SK-N-SH (cell line): ENCODE results near the gene MRM3.

Experiments used
- CHD2 ChIP-seq: fragments of 150-350 bp; IDR thresholded peaks from 2 replicates; pipeline ENCODE4 v1.6.1; 2018; ENCODE audit warnings: low read length; ENCODE audit not compliant: partially characterized antibody
- EP300 ChIP-seq, 2 experiments: IDR thresholded peaks; 2 replicates each; pipeline versions ENCODE4 v1.4.0 to v1.6.1; 2012; ENCODE audit warnings: borderline replicate concordance in 1 of 2, low read depth in 1 of 2, low read length in 1 of 2
- FOXJ3 ChIP-seq: sonication (generic); formaldehyde crosslinking; IDR thresholded peaks from 2 replicates; pipeline ENCODE4 v1.5.1; 2020; ENCODE audit warnings: mild to moderate bottlenecking, missing genetic modification reagents
- FOXM1 ChIP-seq: IDR thresholded peaks from 2 replicates; pipeline ENCODE4 v1.4.0; 2012; ENCODE audit warnings: low read depth, mild to moderate bottlenecking
- GABPA ChIP-seq: IDR thresholded peaks from 2 replicates; pipeline ENCODE4 v1.4.0; 2012; ENCODE audit warnings: low read depth, mild to moderate bottlenecking
- POLR2AphosphoS5 ChIP-seq: IDR thresholded peaks from 2 replicates; pipeline ENCODE4 v1.6.1; 2012; ENCODE audit warnings: low read depth, low read length
- RAD21 ChIP-seq: IDR thresholded peaks from 2 replicates; pipeline ENCODE4 v1.6.1; 2012; ENCODE audit warnings: mild to moderate bottlenecking, low read length
- SIN3A ChIP-seq: IDR thresholded peaks from 2 replicates; pipeline ENCODE4 v1.6.1; 2012; ENCODE audit warnings: low read depth, mild to moderate bottlenecking, low read length, moderate library complexity, borderline replicate concordance
- TAF1 ChIP-seq: IDR thresholded peaks from 2 replicates; pipeline ENCODE4 v1.6.1; 2012; ENCODE audit warnings: low read depth, mild to moderate bottlenecking, low read length, moderate library complexity, borderline replicate concordance
- YY1 ChIP-seq: IDR thresholded peaks from 2 replicates; pipeline ENCODE4 v1.4.0; 2012; ENCODE audit warnings: low read depth, mild to moderate bottlenecking
- TF ChIP-seq, protein P1 (sequence below): fragments of 200-600 bp; sonication (generic); IDR thresholded peaks from 2 replicates; pipeline ENCODE4 v1.6.1; 2017; ENCODE audit warnings: antibody characterized with exemption, mild to moderate bottlenecking, moderate library complexity
- TF ChIP-seq, protein P2 (sequence below): IDR thresholded peaks from 2 replicates; pipeline ENCODE4 v1.6.1; 2012; ENCODE audit warnings: mild to moderate bottlenecking, low read depth, low read length, moderate library complexity
- TF ChIP-seq, protein P3 (sequence below): IDR thresholded peaks from 2 replicates; pipeline ENCODE4 v1.4.0; 2012; ENCODE audit warnings: low read depth, borderline replicate concordance

DNA sequence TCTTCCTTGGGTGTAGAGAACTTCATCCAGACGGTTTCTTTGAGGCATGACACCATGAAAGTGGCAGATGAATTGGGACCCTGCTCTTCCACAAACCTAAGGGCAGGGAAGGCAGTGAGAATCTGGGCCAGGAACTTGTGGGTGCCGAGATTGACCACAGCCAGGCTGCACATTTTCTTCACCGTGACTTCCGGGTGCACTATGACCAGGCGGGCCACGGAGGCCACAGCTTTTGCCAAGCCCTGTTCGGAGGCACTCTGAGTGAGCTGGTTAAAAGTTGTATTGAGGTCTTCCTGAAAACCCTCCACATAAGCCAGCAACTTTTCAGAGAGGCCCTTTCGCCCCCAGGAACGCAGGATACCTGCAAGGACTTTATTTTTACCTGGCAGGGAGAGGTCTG, 36.0 kb upstream of the MRM3 start:
- TF ChIP-seq RAD21 (no peak), POLR2AphosphoS5 (no peak), YY1 (no peak), CHD2 (no peak), EP300 (IDR thresholded peaks at IDR 0.05; ENCODE audit: borderline replicate concordance in 1 of 2, low read depth in 1 of 2, low read length in 1 of 2) (no peak), FOXJ3 (CRISPR knock-in tag) (no peak), TAF1 (no peak), FOXM1 (no peak), SIN3A (no peak), GABPA (no peak)
- TF ChIP-seq, protein P1, sequence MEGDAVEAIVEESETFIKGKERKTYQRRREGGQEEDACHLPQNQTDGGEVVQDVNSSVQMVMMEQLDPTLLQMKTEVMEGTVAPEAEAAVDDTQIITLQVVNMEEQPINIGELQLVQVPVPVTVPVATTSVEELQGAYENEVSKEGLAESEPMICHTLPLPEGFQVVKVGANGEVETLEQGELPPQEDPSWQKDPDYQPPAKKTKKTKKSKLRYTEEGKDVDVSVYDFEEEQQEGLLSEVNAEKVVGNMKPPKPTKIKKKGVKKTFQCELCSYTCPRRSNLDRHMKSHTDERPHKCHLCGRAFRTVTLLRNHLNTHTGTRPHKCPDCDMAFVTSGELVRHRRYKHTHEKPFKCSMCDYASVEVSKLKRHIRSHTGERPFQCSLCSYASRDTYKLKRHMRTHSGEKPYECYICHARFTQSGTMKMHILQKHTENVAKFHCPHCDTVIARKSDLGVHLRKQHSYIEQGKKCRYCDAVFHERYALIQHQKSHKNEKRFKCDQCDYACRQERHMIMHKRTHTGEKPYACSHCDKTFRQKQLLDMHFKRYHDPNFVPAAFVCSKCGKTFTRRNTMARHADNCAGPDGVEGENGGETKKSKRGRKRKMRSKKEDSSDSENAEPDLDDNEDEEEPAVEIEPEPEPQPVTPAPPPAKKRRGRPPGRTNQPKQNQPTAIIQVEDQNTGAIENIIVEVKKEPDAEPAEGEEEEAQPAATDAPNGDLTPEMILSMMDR = no peak
- TF ChIP-seq, protein P2, sequence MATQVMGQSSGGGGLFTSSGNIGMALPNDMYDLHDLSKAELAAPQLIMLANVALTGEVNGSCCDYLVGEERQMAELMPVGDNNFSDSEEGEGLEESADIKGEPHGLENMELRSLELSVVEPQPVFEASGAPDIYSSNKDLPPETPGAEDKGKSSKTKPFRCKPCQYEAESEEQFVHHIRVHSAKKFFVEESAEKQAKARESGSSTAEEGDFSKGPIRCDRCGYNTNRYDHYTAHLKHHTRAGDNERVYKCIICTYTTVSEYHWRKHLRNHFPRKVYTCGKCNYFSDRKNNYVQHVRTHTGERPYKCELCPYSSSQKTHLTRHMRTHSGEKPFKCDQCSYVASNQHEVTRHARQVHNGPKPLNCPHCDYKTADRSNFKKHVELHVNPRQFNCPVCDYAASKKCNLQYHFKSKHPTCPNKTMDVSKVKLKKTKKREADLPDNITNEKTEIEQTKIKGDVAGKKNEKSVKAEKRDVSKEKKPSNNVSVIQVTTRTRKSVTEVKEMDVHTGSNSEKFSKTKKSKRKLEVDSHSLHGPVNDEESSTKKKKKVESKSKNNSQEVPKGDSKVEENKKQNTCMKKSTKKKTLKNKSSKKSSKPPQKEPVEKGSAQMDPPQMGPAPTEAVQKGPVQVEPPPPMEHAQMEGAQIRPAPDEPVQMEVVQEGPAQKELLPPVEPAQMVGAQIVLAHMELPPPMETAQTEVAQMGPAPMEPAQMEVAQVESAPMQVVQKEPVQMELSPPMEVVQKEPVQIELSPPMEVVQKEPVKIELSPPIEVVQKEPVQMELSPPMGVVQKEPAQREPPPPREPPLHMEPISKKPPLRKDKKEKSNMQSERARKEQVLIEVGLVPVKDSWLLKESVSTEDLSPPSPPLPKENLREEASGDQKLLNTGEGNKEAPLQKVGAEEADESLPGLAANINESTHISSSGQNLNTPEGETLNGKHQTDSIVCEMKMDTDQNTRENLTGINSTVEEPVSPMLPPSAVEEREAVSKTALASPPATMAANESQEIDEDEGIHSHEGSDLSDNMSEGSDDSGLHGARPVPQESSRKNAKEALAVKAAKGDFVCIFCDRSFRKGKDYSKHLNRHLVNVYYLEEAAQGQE = no peak
- TF ChIP-seq, protein P3, sequence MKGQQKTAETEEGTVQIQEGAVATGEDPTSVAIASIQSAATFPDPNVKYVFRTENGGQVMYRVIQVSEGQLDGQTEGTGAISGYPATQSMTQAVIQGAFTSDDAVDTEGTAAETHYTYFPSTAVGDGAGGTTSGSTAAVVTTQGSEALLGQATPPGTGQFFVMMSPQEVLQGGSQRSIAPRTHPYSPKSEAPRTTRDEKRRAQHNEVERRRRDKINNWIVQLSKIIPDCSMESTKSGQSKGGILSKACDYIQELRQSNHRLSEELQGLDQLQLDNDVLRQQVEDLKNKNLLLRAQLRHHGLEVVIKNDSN = no peak
